ENCODE results near the gene RAP1GAP.

RAP1GAP gene

DNA sequence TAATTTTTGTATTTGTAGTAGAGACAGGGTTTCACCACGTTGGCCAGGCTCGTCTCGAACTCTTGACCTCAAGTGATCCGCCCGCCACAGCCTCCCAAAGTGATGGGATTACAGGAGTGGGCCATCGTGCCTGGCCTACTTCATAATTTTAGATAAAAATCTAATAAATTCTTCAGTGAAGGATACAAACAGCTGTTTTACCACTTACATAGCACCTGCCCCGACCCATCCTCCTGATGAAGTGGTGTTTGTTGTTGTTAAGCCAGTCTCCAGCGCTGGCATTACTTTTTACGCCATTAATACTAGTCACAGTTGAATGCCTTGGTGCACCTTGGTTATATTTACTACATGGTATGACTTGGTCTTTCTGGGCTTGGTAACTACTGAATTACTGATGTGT is 12.3 kb upstream of the RAP1GAP start:
- no peaks in the 10 kb centered on the region for H3K4me1 ChIP-seq (ENCODE audit: insufficient read depth, low read length)
- TF ChIP-seq EZH2 (IDR thresholded peaks at IDR 0.05; ENCODE audit: borderline replicate concordance, low read depth, low read length, severe bottlenecking): no peak
- TF ChIP-seq, protein P1, sequence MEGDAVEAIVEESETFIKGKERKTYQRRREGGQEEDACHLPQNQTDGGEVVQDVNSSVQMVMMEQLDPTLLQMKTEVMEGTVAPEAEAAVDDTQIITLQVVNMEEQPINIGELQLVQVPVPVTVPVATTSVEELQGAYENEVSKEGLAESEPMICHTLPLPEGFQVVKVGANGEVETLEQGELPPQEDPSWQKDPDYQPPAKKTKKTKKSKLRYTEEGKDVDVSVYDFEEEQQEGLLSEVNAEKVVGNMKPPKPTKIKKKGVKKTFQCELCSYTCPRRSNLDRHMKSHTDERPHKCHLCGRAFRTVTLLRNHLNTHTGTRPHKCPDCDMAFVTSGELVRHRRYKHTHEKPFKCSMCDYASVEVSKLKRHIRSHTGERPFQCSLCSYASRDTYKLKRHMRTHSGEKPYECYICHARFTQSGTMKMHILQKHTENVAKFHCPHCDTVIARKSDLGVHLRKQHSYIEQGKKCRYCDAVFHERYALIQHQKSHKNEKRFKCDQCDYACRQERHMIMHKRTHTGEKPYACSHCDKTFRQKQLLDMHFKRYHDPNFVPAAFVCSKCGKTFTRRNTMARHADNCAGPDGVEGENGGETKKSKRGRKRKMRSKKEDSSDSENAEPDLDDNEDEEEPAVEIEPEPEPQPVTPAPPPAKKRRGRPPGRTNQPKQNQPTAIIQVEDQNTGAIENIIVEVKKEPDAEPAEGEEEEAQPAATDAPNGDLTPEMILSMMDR (IDR thresholded peaks at IDR 0.05; ENCODE audit: borderline replicate concordance, extremely low read depth, low read length, poor library complexity, severe bottlenecking): no peak
- no peaks in the 10 kb centered on the region for H3K27me3 ChIP-seq (ENCODE audit: insufficient read depth, low read length, poor library complexity)
- no peak overlapping the region for H3K9ac ChIP-seq (ENCODE audit: low read depth, low read length)
- H3K79me2 ChIP-seq (ENCODE audit: insufficient read depth, low read length): no peaks in the 10 kb centered on the region
- no peaks in the 10 kb centered on the region for H3K9me3 ChIP-seq (ENCODE audit: insufficient read depth, low read length, severe bottlenecking)
- no peaks in the 10 kb centered on the region for H4K20me1 ChIP-seq (ENCODE audit: insufficient read depth, low read length)
- H2AFZ ChIP-seq (ENCODE audit: low read depth, low read length): no peak overlapping the region
- DNase-seq: no peak
- no peak overlapping the region for H3K4me3 ChIP-seq (ENCODE audit: low read depth in 1 of 2, low read length in 2 of 2)
- H3K4me2 ChIP-seq (ENCODE audit: insufficient read depth, low read length): no peak overlapping the region
- peaks cover 66% of the 10 kb centered on the region for H3K36me3 ChIP-seq (ENCODE audit: insufficient read depth, low read length)
- H3K27ac ChIP-seq (ENCODE audit: low read length): no peak overlapping the region
- ATAC-seq (ENCODE audit: insufficient read depth, low read depth): no peak

DNA sequence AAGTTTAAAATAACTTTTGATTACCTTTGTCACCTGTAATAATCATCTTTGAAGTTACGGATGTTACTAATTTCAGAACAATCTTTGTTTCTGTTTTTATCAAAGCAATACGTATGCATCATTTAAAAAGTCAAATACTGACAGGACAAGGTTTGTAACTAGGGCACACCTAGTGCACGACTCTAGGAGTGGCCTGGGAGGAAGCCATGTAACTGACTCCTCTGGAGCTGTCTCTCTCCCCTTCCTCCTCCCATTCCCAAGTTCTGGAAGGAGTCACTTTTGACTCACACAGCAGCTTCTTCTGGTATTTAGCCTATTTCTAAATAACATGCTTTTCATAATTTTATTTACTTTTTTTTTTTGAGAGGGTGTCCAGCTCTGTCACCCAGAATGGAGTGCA is 11.8 kb upstream of the RAP1GAP start:
- peaks cover 61% of the 10 kb centered on the region for H3K36me3 ChIP-seq (ENCODE audit: insufficient read depth, low read length)
- H3K4me3 ChIP-seq (ENCODE audit: low read depth in 1 of 2, low read length in 2 of 2): no peak overlapping the region
- no peaks in the 10 kb centered on the region for H3K27me3 ChIP-seq (ENCODE audit: insufficient read depth, low read length, poor library complexity)
- H3K4me2 ChIP-seq (ENCODE audit: insufficient read depth, low read length): no peak overlapping the region
- H2AFZ ChIP-seq (ENCODE audit: low read depth, low read length): no peak overlapping the region
- no peak overlapping the region for H3K27ac ChIP-seq (ENCODE audit: low read length)
- H3K79me2 ChIP-seq (ENCODE audit: insufficient read depth, low read length): no peaks in the 10 kb centered on the region
- no peak for TF ChIP-seq EZH2 (IDR thresholded peaks at IDR 0.05; ENCODE audit: borderline replicate concordance, low read depth, low read length, severe bottlenecking)
- TF ChIP-seq, protein P1 (IDR thresholded peaks at IDR 0.05; ENCODE audit: borderline replicate concordance, extremely low read depth, low read length, poor library complexity, severe bottlenecking): no peak
- H3K4me1 ChIP-seq (ENCODE audit: insufficient read depth, low read length): no peaks in the 10 kb centered on the region
- no peak overlapping the region for H3K9ac ChIP-seq (ENCODE audit: low read depth, low read length)
- ATAC-seq (ENCODE audit: insufficient read depth, low read depth): no peak
- no peaks in the 10 kb centered on the region for H4K20me1 ChIP-seq (ENCODE audit: insufficient read depth, low read length)
- H3K9me3 ChIP-seq (ENCODE audit: insufficient read depth, low read length, severe bottlenecking): no peaks in the 10 kb centered on the region
- no peak for DNase-seq

DNA sequence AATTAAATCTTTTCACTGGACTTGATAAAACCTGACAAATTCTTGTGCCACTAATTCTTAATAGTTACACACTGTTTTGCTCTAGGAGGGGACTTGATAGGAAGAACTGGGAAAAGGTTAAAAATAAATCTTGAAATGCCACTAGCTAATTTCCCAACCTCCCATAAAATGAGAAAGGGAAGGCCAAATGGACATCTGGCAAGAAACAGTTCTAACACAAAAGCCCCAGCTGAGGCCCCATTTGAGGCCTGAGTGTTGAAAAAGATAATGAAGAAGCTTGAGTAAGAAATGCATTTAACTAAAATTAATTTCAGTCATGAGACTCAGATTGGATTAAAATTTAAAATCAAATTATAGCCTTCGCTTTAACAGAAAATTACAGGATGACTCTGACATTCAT is 11.2 kb upstream of the RAP1GAP start:
- Histone ChIP-seq H4K20me1 (ENCODE audit: insufficient read depth, low read length) (no peaks in the 10 kb centered on the region), H3K79me2 (ENCODE audit: insufficient read depth, low read length) (no peaks in the 10 kb centered on the region), H3K4me2 (ENCODE audit: insufficient read depth, low read length) (no peak overlapping the region), H2AFZ (ENCODE audit: low read depth, low read length) (no peak overlapping the region), H3K36me3 (ENCODE audit: insufficient read depth, low read length) (peaks cover 56% of the 10 kb centered on the region), H3K9me3 (ENCODE audit: insufficient read depth, low read length, severe bottlenecking) (no peaks in the 10 kb centered on the region), H3K27me3 (ENCODE audit: insufficient read depth, low read length, poor library complexity) (no peaks in the 10 kb centered on the region), H3K4me1 (ENCODE audit: insufficient read depth, low read length) (no peaks in the 10 kb centered on the region), H3K9ac (ENCODE audit: low read depth, low read length) (no peak overlapping the region), H3K27ac (ENCODE audit: low read length) (no peak overlapping the region), H3K4me3 (ENCODE audit: low read depth in 1 of 2, low read length in 2 of 2) (no peak overlapping the region)
- ATAC-seq (ENCODE audit: insufficient read depth, low read depth): no peak
- DNase-seq: no peak
- TF ChIP-seq, protein P1 (IDR thresholded peaks at IDR 0.05; ENCODE audit: borderline replicate concordance, extremely low read depth, low read length, poor library complexity, severe bottlenecking): no peak
- no peak for TF ChIP-seq EZH2 (IDR thresholded peaks at IDR 0.05; ENCODE audit: borderline replicate concordance, low read depth, low read length, severe bottlenecking)

DNA sequence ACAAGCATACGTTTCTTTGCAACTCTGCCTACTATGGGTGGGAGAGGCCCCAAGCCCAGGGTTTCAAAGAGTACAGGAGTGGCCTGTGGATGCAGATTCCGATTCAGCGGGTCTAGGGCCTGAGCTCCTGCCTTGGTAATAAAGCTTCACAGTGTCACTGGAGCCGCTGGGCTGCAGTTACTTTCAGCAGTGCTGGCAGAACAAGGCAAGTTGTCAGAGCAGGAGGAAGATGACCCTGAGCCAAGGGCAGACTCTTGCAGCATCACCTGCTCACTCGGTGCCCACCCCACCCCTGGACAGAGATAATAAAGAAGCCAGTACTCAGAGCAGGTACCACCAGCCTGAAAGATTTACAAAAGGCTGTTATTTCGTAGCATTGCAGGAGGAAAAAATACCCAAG is 8.0 kb upstream of the RAP1GAP start:
- ATAC-seq (ENCODE audit: insufficient read depth, low read depth) (no peak), DNase-seq (no peak)
- Histone ChIP-seq H3K4me3 (ENCODE audit: low read depth in 1 of 2, low read length in 2 of 2) (no peak overlapping the region), H3K9ac (ENCODE audit: low read depth, low read length) (no peak overlapping the region), H3K27ac (ENCODE audit: low read length) (no peak overlapping the region), H3K9me3 (ENCODE audit: insufficient read depth, low read length, severe bottlenecking) (no peaks in the 10 kb centered on the region), H4K20me1 (ENCODE audit: insufficient read depth, low read length) (peaks cover 5% of the 10 kb centered on the region; the same call in 1 of the 2 replicates), H3K4me2 (ENCODE audit: insufficient read depth, low read length) (no peak overlapping the region), H2AFZ (ENCODE audit: low read depth, low read length) (no peak overlapping the region), H3K79me2 (ENCODE audit: insufficient read depth, low read length) (no peaks in the 10 kb centered on the region), H3K4me1 (ENCODE audit: insufficient read depth, low read length) (no peaks in the 10 kb centered on the region), H3K27me3 (ENCODE audit: insufficient read depth, low read length, poor library complexity) (no peaks in the 10 kb centered on the region), H3K36me3 (ENCODE audit: insufficient read depth, low read length) (peaks cover 35% of the 10 kb centered on the region)
- TF ChIP-seq, protein P1 (IDR thresholded peaks at IDR 0.05; ENCODE audit: borderline replicate concordance, extremely low read depth, low read length, poor library complexity, severe bottlenecking): no peak
- no peak for TF ChIP-seq EZH2 (IDR thresholded peaks at IDR 0.05; ENCODE audit: borderline replicate concordance, low read depth, low read length, severe bottlenecking)
